Heart left ventricle (tissue), 13 donors: Measurements from ENCODE around the gene KIRREL3.

Experiments
- POLR2A ChIP-seq, 2 donors: fragments of 450-650 bp; IDR thresholded peaks; one replicate each; pipeline ENCODE4 v1.6.1; 2017; ENCODE audit warnings: antibody characterized with exemption in 2 of 2, mild to moderate bottlenecking in 2 of 2, moderate library complexity in 2 of 2
- TF ChIP-seq, protein P1 (sequence below), 12 donors: fragments of 200-600 bp; sonication (generic) in 4 of 12; IDR thresholded peaks; one replicate each; pipeline versions ENCODE4 v1.5.0 to v1.8.0; 2018 to 2022; ENCODE audit warnings: antibody characterized with exemption in 12 of 12, mild to moderate bottlenecking in 5 of 12
- donor health status: ischemic (EF 13 %, LVEDD 7.1; RV severe dilation, severe dysfunction).
- donor health status: DM: no; HTN: yes; CAD: no.
- donor health status: DM: no; HTN: no; CAD: no.
- donor health status: ischemic (EF 25% LVEDD 6.9; RV normal size, moderate dysfunction).
- donor health status: ischemic (EF 25% LVEDD 5.7; RV mildly dilated, moderate dysfunction).
- donor health status: ischemic (EF 35%, LVEDD 5.7; RV mildly dilated, moderate dysfunction).
- donor health status: nonischemic (EF 11% LVEDD 7.7; RV severe dilation, severe dysfunction).
- donor health status: DM: yes; HTN: yes; CAD: no.
- donor health status: PGD.
- donor health status: ischemic (EF 29% LVEDD 5.4; RV normal size, mild dysfunction).
- donor health status: nonischemic (EF 23%, LVEDD 6.1; RV moderate dilation, normal function).

DNA sequence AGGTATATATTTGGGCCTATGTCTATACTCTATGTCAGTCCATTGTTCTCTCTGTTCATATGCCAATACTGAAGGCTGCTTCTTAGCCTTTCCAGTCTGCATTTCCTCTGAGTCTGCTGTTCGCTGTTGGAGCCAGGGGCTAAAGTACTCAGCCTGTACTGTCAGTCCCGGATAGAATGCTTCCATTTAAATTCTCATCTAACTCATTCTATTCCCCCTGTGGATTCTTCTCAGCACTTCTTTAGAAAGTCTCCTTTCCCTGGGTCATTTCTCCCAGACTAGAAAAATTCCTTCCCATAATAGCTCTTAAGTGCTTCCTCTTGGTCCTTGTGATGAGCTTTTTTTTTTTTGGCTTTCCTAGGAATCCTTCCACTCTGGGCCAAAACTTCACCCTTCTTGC lies 293.1 kb downstream of the KIRREL3 start:
- TF ChIP-seq, protein P1, sequence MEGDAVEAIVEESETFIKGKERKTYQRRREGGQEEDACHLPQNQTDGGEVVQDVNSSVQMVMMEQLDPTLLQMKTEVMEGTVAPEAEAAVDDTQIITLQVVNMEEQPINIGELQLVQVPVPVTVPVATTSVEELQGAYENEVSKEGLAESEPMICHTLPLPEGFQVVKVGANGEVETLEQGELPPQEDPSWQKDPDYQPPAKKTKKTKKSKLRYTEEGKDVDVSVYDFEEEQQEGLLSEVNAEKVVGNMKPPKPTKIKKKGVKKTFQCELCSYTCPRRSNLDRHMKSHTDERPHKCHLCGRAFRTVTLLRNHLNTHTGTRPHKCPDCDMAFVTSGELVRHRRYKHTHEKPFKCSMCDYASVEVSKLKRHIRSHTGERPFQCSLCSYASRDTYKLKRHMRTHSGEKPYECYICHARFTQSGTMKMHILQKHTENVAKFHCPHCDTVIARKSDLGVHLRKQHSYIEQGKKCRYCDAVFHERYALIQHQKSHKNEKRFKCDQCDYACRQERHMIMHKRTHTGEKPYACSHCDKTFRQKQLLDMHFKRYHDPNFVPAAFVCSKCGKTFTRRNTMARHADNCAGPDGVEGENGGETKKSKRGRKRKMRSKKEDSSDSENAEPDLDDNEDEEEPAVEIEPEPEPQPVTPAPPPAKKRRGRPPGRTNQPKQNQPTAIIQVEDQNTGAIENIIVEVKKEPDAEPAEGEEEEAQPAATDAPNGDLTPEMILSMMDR (IDR thresholded peaks at IDR 0.05), result no peak
- no peak for TF ChIP-seq POLR2A (IDR thresholded peaks at IDR 0.05)
